HepG2 (cell line): ENCODE measurements around the gene EML2. TPM values are rescaled to one million over a fixed set of nuclear protein-coding genes. Genes with fewer than 3 reads are reported as not detected.

ENCODE experiments used
- BCL6 ChIP-seq: IDR thresholded peaks from 2 replicates; pipeline ENCODE4 v1.6.1; 2016; ENCODE audit warnings: missing genetic modification reagents, missing compliant biosample characterization
- BRD4 ChIP-seq: sonication (generic); formaldehyde crosslinking; IDR thresholded peaks from 2 replicates; pipeline ENCODE4 v1.4.0; 2020; ENCODE audit warnings: missing genetic modification reagents
- CENPX ChIP-seq: sonication (generic); formaldehyde crosslinking; IDR thresholded peaks from 2 replicates; pipeline ENCODE4 v1.9.0; 2021; ENCODE audit warnings: mild to moderate bottlenecking, missing genetic modification reagents, moderate library complexity
- CSRNP2 ChIP-seq: sonication (generic); formaldehyde crosslinking; conservative IDR thresholded peaks from 2 replicates; pipeline ENCODE4 v1.8.0; 2022; ENCODE audit warnings: low read depth, missing genetic modification reagents
- FOXC1 ChIP-seq: sonication (generic); formaldehyde crosslinking; IDR thresholded peaks from 2 replicates; pipeline ENCODE4 v1.8.0; 2022; ENCODE audit warnings: mild to moderate bottlenecking, missing genetic modification reagents, borderline replicate concordance
- GPBP1L1 ChIP-seq: sonication (generic); formaldehyde crosslinking; IDR thresholded peaks from 2 replicates; pipeline ENCODE4 v1.5.0; 2020; ENCODE audit warnings: mild to moderate bottlenecking, missing genetic modification reagents
- IKZF5 ChIP-seq: IDR thresholded peaks from 2 replicates; pipeline ENCODE4 v1.6.1; 2018; ENCODE audit warnings: missing genetic modification reagents, mild to moderate bottlenecking, missing compliant biosample characterization
- NCOA1 ChIP-seq: sonication (generic); formaldehyde crosslinking; IDR thresholded peaks from 2 replicates; pipeline ENCODE4 v1.9.0; 2021; ENCODE audit warnings: missing genetic modification reagents
- PHF20 ChIP-seq: sonication (generic); formaldehyde crosslinking; IDR thresholded peaks from 2 replicates; pipeline ENCODE4 v1.5.0; 2020; ENCODE audit warnings: mild to moderate bottlenecking, missing genetic modification reagents
- PLRG1 ChIP-seq: fragments of 450-650 bp; conservative IDR thresholded peaks from 2 replicates; pipeline ENCODE4 v1.6.1; 2016
- SSRP1 ChIP-seq: IDR thresholded peaks from 2 replicates; pipeline ENCODE4 v1.6.1; 2016; ENCODE audit warnings: control low read depth
- TRAFD1 ChIP-seq: sonication (generic); formaldehyde crosslinking; IDR thresholded peaks from 2 replicates; pipeline ENCODE4 v1.5.1; 2020; ENCODE audit warnings: missing genetic modification reagents, mild to moderate bottlenecking, borderline replicate concordance
- ZNF646 ChIP-seq: sonication (generic); formaldehyde crosslinking; IDR thresholded peaks from 2 replicates; pipeline ENCODE4 v1.9.0; 2021; ENCODE audit warnings: mild to moderate bottlenecking, missing genetic modification reagents
- ZNF75D ChIP-seq: sonication (generic); formaldehyde crosslinking; IDR thresholded peaks from 2 replicates; pipeline ENCODE4 v1.8.1; 2023; ENCODE audit warnings: missing genetic modification reagents, mild to moderate bottlenecking, borderline replicate concordance
- ZNF773 ChIP-seq: sonication (generic); formaldehyde crosslinking; IDR thresholded peaks from 2 replicates; pipeline ENCODE4 v1.4.0; 2020; ENCODE audit warnings: missing genetic modification reagents, borderline replicate concordance
- ZNF83 ChIP-seq: sonication (generic); formaldehyde crosslinking; IDR thresholded peaks from 2 replicates; pipeline ENCODE4 v1.4.0; 2020; ENCODE audit warnings: missing genetic modification reagents, mild to moderate bottlenecking, borderline replicate concordance
- ZSCAN22 ChIP-seq: sonication (generic); formaldehyde crosslinking; IDR thresholded peaks from 2 replicates; pipeline ENCODE4 v1.4.0; 2020; ENCODE audit warnings: mild to moderate bottlenecking, missing genetic modification reagents
- polyA plus RNA-seq, 8 experiments: library from polyadenylated mRNA; depleted of rRNA in 3 of 8; stranded (reverse) in 7 of 8; unstranded in 1 of 8; fragments of >200 nt; fragmentation: Illumina TruSeq in 4 of 8; extraction: Trizol in 4 of 8; gene quantifications; 2 replicates each; pipeline versions ENCODE4 v1.2.1 to v1.2.3, GENCODE V29; 2011 to 2016; ENCODE audit warnings: low read depth in 4 of 8, missing spikeins in 1 of 8, mixed read lengths in 1 of 8; ENCODE audit not compliant: insufficient read depth in 1 of 8
- total RNA-seq, 5 experiments: library from RNA; depleted of rRNA; stranded (reverse); fragments of >200 nt; fragmentation: Illumina TruSeq; extraction: Trizol; gene quantifications; 2 replicates each; pipeline ENCODE4 v1.2.3, GENCODE V29; 2016; ENCODE audit warnings: low read depth in 1 of 5

Gene EML2
- total and polyA plus RNA-seq, 2 of the 13 experiments (the other 11 are each of a cell fraction or from before 2014, with no cell fraction given): 7.3 to 12.9 TPM

- TF ChIP-seq ZNF646 (no peak), CENPX (CRISPR knock-in tag) (no peak), NCOA1 (no peak), SSRP1 (no peak), BRD4 (CRISPR knock-in tag) (no peak; the same call in 1 of the 2 replicates), TRAFD1 (CRISPR knock-in tag) (no peak), PLRG1 (no peak), PHF20 (no peak; the same call in 1 of the 2 replicates), GPBP1L1 (CRISPR knock-in tag) (no peak), ZNF75D (CRISPR knock-in tag) (no peak), BCL6 (CRISPR knock-in tag) (no peak), IKZF5 (CRISPR knock-in tag) (no peak), ZNF83 (0 out of 2 replicates have a peak, but pooled peaks have one; percentile 13), ZNF773 (CRISPR knock-in tag) (no peak), ZSCAN22 (CRISPR knock-in tag) (no peak), FOXC1 (CRISPR knock-in tag) (0 out of 2 replicates have a peak, but pooled peaks have one; percentile 50), CSRNP2 (CRISPR knock-in tag) (no peak)
These were observed 2.3 kb upstream of the EML2 start (continued) for GRCh38 chr19:45641274-45642105.
